Endothelial cell of umbilical vein (primary cell): Measurements from ENCODE around the gene KIF21B. TPM values are rescaled to one million over a fixed set of nuclear protein-coding genes. Genes with fewer than 3 reads are reported as not detected.

Experiments
- BruUV-seq: library from RNA; stranded (reverse); fragments of 400-500 nt; replicated peaks from 2 replicates; lab custom pipeline; 2021; lab: Mats Ljungman, UMichigan
- CTCF ChIA-PET: fragments of 300-600, 350-600 bp; sonication (Branson Sonifier 250); formaldehyde crosslinking; loops from one replicate; lab custom pipeline; 2021; ENCODE audit warnings: antibody characterized with exemption, inconsistent platforms; lab: Charles Lee
- POLR2A ChIA-PET: fragments of 300-600, 350-600 bp; sonication (Branson Sonifier 250); formaldehyde crosslinking; loops from one replicate; lab custom pipeline; 2021; ENCODE audit warnings: antibody characterized with exemption, inconsistent platforms; lab: Charles Lee
- DNase-seq: peaks from one replicate; pipeline ENCODE4 v3.0.0-alpha.2; 2011; ENCODE audit warnings: low read depth, low spot score
- FAIRE-seq: peaks from 2 replicates; lab custom pipeline; 2011; peaks lifted over from hg19 to GRCh38; lab: Jason Lieb, UNC
- H2AFZ ChIP-seq: 2 replicates; pipeline ENCODE4 v1.6.0; 2012; ENCODE audit warnings: low read depth, low read length, control low read depth, inconsistent platforms
- H3K27ac ChIP-seq: 2 replicates; pipeline ENCODE4 v1.5.1; 2011; ENCODE audit warnings: low read depth, mild to moderate bottlenecking, control low read depth, low read length, moderate library complexity; ENCODE audit not compliant: insufficient read depth
- H3K27me3 ChIP-seq, 2 experiments: 2 replicates each; pipeline versions ENCODE4 v1.6.0 to v1.6.1; 2011; ENCODE audit warnings: low read length in 2 of 2, mixed read lengths in 1 of 2; ENCODE audit not compliant: control insufficient read depth in 2 of 2, insufficient read depth in 2 of 2
- H3K36me3 ChIP-seq, 2 experiments: 2 replicates in 1 of 2; 3 replicates in 1 of 2; pipeline ENCODE4 v1.5.1; 2011; ENCODE audit warnings: low read length in 2 of 2, mild to moderate bottlenecking in 1 of 2, moderate library complexity in 1 of 2; ENCODE audit not compliant: control insufficient read depth in 2 of 2, insufficient read depth in 2 of 2; ENCODE audit errors: extremely low read depth in 1 of 2
- H3K4me1 ChIP-seq: 3 replicates; pipeline ENCODE4 v1.5.1; 2011; ENCODE audit warnings: mild to moderate bottlenecking, low read length; ENCODE audit not compliant: control insufficient read depth, insufficient read depth; ENCODE audit errors: extremely low read depth
- H3K4me2 ChIP-seq: 2 replicates; pipeline ENCODE4 v1.6.1; 2011; ENCODE audit warnings: low read length, control low read depth, mixed read lengths; ENCODE audit not compliant: insufficient read depth
- H3K4me3 ChIP-seq, 3 experiments: fragments of 200-600 bp in 1 of 3; sonication (generic), shearing (Covaris generic) in 1 of 3; replicated peaks in 1 of 3; 2 replicates each; pipeline ENCODE4 v1.5.1; 2011 to 2016; ENCODE audit warnings: control low read depth in 3 of 3, low read length in 3 of 3, mild to moderate bottlenecking in 2 of 3, inconsistent platforms in 1 of 3, low read depth in 1 of 3, moderate library complexity in 1 of 3; ENCODE audit not compliant: insufficient read depth in 1 of 3
- H3K79me2 ChIP-seq: 2 replicates; pipeline ENCODE4 v1.6.0; 2012; ENCODE audit warnings: low read length, inconsistent platforms; ENCODE audit not compliant: control insufficient read depth, insufficient read depth
- H3K9ac ChIP-seq: replicated peaks from 2 replicates; pipeline ENCODE3; 2011; ENCODE audit warnings: low read length, control low read depth; ENCODE audit not compliant: insufficient read depth; ENCODE audit errors: extremely low read depth
- H3K9me1 ChIP-seq: replicated peaks from 3 replicates; pipeline ENCODE4 v1.6.0; 2011; ENCODE audit warnings: mild to moderate bottlenecking, low read length; ENCODE audit not compliant: control insufficient read depth, insufficient read depth; ENCODE audit errors: extremely low read depth
- H3K9me3 ChIP-seq: replicated peaks from 2 replicates; pipeline ENCODE4 v1.5.1; 2012; ENCODE audit warnings: low read length, inconsistent platforms; ENCODE audit not compliant: control insufficient read depth, insufficient read depth
- H4K20me1 ChIP-seq: replicated peaks from 2 replicates; pipeline ENCODE3; 2011; ENCODE audit warnings: mild to moderate bottlenecking, low read length; ENCODE audit not compliant: control insufficient read depth, insufficient read depth; ENCODE audit errors: extremely low read depth
- EZH2 ChIP-seq: IDR thresholded peaks from 2 replicates; pipeline ENCODE4 v1.6.1; 2012; ENCODE audit warnings: borderline replicate concordance, low read depth, mild to moderate bottlenecking, moderate library complexity, low read length, inconsistent platforms; ENCODE audit not compliant: severe bottlenecking
- FOS ChIP-seq: IDR thresholded peaks from 2 replicates; pipeline ENCODE4 v1.6.1; 2011; ENCODE audit warnings: mild to moderate bottlenecking, low read length, moderate library complexity, borderline replicate concordance; ENCODE audit not compliant: insufficient read depth
- GATA2 ChIP-seq: IDR thresholded peaks from 2 replicates; pipeline ENCODE4 v1.7.0; 2011; ENCODE audit warnings: low read depth, mild to moderate bottlenecking, moderate library complexity, mixed read lengths, low read length; ENCODE audit not compliant: insufficient read length, insufficient read depth
- JUN ChIP-seq: IDR thresholded peaks from 2 replicates; pipeline ENCODE4 v1.6.1; 2011; ENCODE audit warnings: borderline replicate concordance, low read depth; ENCODE audit not compliant: insufficient read length, insufficient read depth
- MYC ChIP-seq: IDR thresholded peaks from one replicate; pipeline ENCODE4 v1.6.1; 2011; ENCODE audit warnings: mild to moderate bottlenecking, low read depth, low read length
- POLR2A ChIP-seq: IDR thresholded peaks from 2 replicates; pipeline ENCODE4 v1.6.1; 2012; ENCODE audit warnings: low read depth, mild to moderate bottlenecking, control low read depth, low read length
- POLR2AphosphoS5 ChIP-seq: IDR thresholded peaks from 2 replicates; pipeline ENCODE4 v1.6.1; 2012; ENCODE audit warnings: low read depth, mild to moderate bottlenecking, control low read depth, low read length, moderate library complexity; ENCODE audit not compliant: insufficient read depth
- dilution Hi-C: fragments of 300-500 bp; cut with MboI; formaldehyde crosslinking; loops from one replicate; pipeline ENCODE4 v1.15.0; 2019; ENCODE audit warnings: low sequenced_read_pairs; ENCODE audit not compliant: extremely low pct_ligation_motif_present
- intact Hi-C: fragments of 100-400 bp; cut with micrococcal nuclease; formaldehyde crosslinking; loops from one replicate; pipeline ENCODE4 v1.10.0; 2022
- polyA plus RNA-seq, 4 experiments: library from polyadenylated mRNA; depleted of rRNA in 3 of 4; stranded (reverse) in 3 of 4; unstranded in 1 of 4; fragments of >200 nt; gene quantifications; 2 replicates each; pipeline versions ENCODE4 v1.2.1 to v1.2.3, GENCODE V29; 2011 to 2012; ENCODE audit warnings: missing spikeins in 1 of 4
- total RNA-seq: library from RNA; stranded (reverse); gene quantifications from 2 replicates; pipeline ENCODE4 v1.2.3, GENCODE V29; 2021
- TF ChIP-seq, protein P1 (sequence below): IDR thresholded peaks from 2 replicates; pipeline ENCODE4 v1.6.1; 2011; ENCODE audit not compliant: insufficient read depth, insufficient read length
- TF ChIP-seq, protein P2 (sequence below), 2 donors: IDR thresholded peaks; 1 replicate in 1 of 2; 2 replicates in 1 of 2; pipeline ENCODE4 v1.5.1; 2011; ENCODE audit warnings: low read length in 2 of 2, mild to moderate bottlenecking in 2 of 2, moderate library complexity in 2 of 2, control low read depth in 1 of 2, inconsistent platforms in 1 of 2, low read depth in 1 of 2; ENCODE audit not compliant: insufficient read depth in 1 of 2; ENCODE audit errors: extremely low read depth in 1 of 2

The KIF21B gene
- total and polyA plus RNA-seq, 2 donors (not counting 3 experiments of a cell fraction or from before 2014, with no cell fraction given) = 1.9 to 4.4 TPM

DNA sequence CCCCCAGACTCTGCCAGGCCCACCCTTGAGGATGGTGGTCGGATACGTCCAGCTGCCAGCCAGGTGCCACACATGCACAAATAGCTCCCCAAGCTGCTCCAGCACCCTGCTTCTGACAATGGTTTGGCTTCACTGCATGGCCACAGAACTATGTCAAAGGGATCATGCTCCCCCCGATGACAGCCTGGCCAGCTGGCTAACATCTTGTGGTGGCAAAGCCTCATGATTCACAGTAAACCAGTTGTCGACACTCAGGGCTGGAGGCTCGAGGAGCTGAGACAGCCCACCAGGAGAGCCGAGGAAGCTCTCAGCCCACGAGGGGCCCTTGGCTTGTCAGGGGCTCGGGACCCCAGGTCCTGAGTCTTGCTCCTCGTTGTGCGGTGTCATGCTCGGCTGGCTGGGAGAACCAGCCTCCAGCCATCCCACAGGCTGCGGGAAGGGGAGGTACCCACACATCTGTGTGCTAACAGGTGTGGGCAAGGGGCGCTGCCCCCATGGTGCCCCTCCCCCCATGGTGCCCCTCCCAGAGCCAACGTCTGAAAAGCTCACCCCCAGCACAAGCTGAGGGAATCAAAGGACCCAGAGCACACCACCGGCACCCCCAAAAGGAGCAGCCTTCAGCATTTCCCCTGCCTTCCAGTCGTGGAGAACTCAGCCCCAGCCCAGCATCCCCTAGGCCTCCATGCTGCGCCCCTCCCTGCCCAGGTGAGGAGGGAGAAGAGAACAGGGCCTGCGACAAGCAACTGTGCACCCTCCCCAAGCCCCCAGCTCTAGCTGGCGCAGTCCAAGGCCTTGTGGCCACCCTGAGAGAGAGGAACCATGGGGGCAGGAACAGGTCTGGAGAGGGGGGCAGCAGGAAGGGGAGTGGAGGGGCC is 41.2 kb downstream of the KIF21B start:
- no peaks in the 10 kb centered on the region for H3K36me3 ChIP-seq
- no peak overlapping the region for H3K4me2 ChIP-seq
- FAIRE-seq (no peak), DNase-seq (no peak)
- no peak overlapping the region for H2AFZ ChIP-seq
- CTCF ChIA-PET = interaction anchor here (0.6 to 9.5 kb wide), 4 partner anchors 10 to 61 kb away, joined by 3 to 63 read pairs (median 6); no protein-coding TSS in a partner anchor
- no TSS peak for BruUV-seq
- H3K4me3 ChIP-seq = no peak overlapping the region
- no peaks in the 10 kb centered on the region for H4K20me1 ChIP-seq
- no peaks in the 10 kb centered on the region for H3K4me1 ChIP-seq
- no peaks in the 10 kb centered on the region for H3K27me3 ChIP-seq
- dilution Hi-C loops (no loop called here), intact Hi-C loops (no loop called here)
- H3K9ac ChIP-seq = no peak overlapping the region
- POLR2A ChIA-PET = no interaction called here
- no peaks in the 10 kb centered on the region for H3K9me3 ChIP-seq
- no peak overlapping the region for H3K27ac ChIP-seq
- TF ChIP-seq POLR2AphosphoS5 (no peak), POLR2A (no peak), EZH2 (no peak), FOS (no peak), JUN (no peak), MYC (no peak), GATA2 (no peak)
- TF ChIP-seq, protein P1, sequence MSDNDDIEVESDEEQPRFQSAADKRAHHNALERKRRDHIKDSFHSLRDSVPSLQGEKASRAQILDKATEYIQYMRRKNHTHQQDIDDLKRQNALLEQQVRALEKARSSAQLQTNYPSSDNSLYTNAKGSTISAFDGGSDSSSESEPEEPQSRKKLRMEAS = no peak
- TF ChIP-seq, protein P2, sequence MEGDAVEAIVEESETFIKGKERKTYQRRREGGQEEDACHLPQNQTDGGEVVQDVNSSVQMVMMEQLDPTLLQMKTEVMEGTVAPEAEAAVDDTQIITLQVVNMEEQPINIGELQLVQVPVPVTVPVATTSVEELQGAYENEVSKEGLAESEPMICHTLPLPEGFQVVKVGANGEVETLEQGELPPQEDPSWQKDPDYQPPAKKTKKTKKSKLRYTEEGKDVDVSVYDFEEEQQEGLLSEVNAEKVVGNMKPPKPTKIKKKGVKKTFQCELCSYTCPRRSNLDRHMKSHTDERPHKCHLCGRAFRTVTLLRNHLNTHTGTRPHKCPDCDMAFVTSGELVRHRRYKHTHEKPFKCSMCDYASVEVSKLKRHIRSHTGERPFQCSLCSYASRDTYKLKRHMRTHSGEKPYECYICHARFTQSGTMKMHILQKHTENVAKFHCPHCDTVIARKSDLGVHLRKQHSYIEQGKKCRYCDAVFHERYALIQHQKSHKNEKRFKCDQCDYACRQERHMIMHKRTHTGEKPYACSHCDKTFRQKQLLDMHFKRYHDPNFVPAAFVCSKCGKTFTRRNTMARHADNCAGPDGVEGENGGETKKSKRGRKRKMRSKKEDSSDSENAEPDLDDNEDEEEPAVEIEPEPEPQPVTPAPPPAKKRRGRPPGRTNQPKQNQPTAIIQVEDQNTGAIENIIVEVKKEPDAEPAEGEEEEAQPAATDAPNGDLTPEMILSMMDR (IDR thresholded peaks at IDR 0.05; ENCODE audit: extremely low read depth in 1 of 2, insufficient read depth in 1 of 2, low read depth in 1 of 2, low read length in 2 of 2) = no peak
- no peaks in the 10 kb centered on the region for H3K9me1 ChIP-seq
- H3K79me2 ChIP-seq = no peaks in the 10 kb centered on the region
